ENCODE measurements around the gene FAM200C.

- TF ChIP-seq POLR2A (IDR thresholded peaks at IDR 0.05) (no peak), CTCF (IDR thresholded peaks at IDR 0.05 in 8 of 11, conservative IDR thresholded peaks at IDR 0.05 in 3 of 11) (no peak)
These were observed 35.7 kb upstream of the FAM200C start for GRCh38 chr5:160435532-160435931.

Measured in spleen (tissue), 7 donors.